Endothelial cell (in vitro differentiated cells): ENCODE data around the gene CHCHD6. TPM values are rescaled to one million over a fixed set of nuclear protein-coding genes. Genes with fewer than 3 reads are reported as not detected.
A peak's percentile ranks its signal among the peaks of the same experiment; 100 is the strongest.

Experiments used
- DNase-seq: peaks from one replicate; pipeline ENCODE4 v3.0.0; 2021; ENCODE audit warnings: low spot score
- H3K27ac Mint-ChIP-seq: one replicate; pipeline ENCODE4 v1.8.0; 2021; ENCODE audit warnings: mixed read lengths, inconsistent platforms; ENCODE audit not compliant: unreplicated experiment
- H3K27me3 Mint-ChIP-seq: one replicate; pipeline ENCODE4 v1.8.0; 2021; ENCODE audit warnings: mild to moderate bottlenecking, moderate library complexity, mixed read lengths, inconsistent platforms; ENCODE audit not compliant: unreplicated experiment
- H3K36me3 Mint-ChIP-seq: one replicate; pipeline ENCODE4 v1.8.0; 2021; ENCODE audit warnings: mild to moderate bottlenecking, low read depth, mixed read lengths, inconsistent platforms; ENCODE audit not compliant: unreplicated experiment
- H3K4me1 Mint-ChIP-seq: one replicate; pipeline ENCODE4 v1.8.0; 2021; ENCODE audit warnings: mild to moderate bottlenecking, mixed read lengths, inconsistent platforms; ENCODE audit not compliant: unreplicated experiment
- H3K4me3 Mint-ChIP-seq: one replicate; pipeline ENCODE4 v1.8.0; 2021; ENCODE audit warnings: mild to moderate bottlenecking, mixed read lengths, inconsistent platforms; ENCODE audit not compliant: unreplicated experiment
- H3K9me3 Mint-ChIP-seq: one replicate; pipeline ENCODE4 v1.8.0; 2021; ENCODE audit warnings: mixed read lengths, inconsistent platforms; ENCODE audit not compliant: unreplicated experiment
- total RNA-seq: library from RNA; stranded (reverse); fragmentation: NEBNext Ultra II Directional; extraction: Animal tissue kit (Norgen Biotek cat#: 25700); gene quantifications from one replicate; pipeline ENCODE4 v1.2.1, GENCODE V29; 2021; ENCODE audit not compliant: unreplicated experiment
- TF ChIP-seq, protein P1 (sequence below): fragments of 200-600 bp; sonication (generic); IDR thresholded peaks from one replicate; pipeline ENCODE4 v1.5.0; 2021; ENCODE audit warnings: antibody characterized with exemption; ENCODE audit not compliant: unreplicated experiment

The CHCHD6 gene
- total RNA-seq, 1 donor from 2014 or later = 9.2 TPM

- Mint-ChIP-seq H3K27me3 (peaks cover 2% of the 10 kb centered on the region), H3K36me3 (no peaks in the 10 kb centered on the region), H3K4me1 (peaks cover 30% of the 10 kb centered on the region), H3K27ac (peak overlapping the region; percentile 64), H3K9me3 (peaks cover 4% of the 10 kb centered on the region), H3K4me3 (no peak overlapping the region)
- DNase-seq = no peak
- TF ChIP-seq, protein P1, sequence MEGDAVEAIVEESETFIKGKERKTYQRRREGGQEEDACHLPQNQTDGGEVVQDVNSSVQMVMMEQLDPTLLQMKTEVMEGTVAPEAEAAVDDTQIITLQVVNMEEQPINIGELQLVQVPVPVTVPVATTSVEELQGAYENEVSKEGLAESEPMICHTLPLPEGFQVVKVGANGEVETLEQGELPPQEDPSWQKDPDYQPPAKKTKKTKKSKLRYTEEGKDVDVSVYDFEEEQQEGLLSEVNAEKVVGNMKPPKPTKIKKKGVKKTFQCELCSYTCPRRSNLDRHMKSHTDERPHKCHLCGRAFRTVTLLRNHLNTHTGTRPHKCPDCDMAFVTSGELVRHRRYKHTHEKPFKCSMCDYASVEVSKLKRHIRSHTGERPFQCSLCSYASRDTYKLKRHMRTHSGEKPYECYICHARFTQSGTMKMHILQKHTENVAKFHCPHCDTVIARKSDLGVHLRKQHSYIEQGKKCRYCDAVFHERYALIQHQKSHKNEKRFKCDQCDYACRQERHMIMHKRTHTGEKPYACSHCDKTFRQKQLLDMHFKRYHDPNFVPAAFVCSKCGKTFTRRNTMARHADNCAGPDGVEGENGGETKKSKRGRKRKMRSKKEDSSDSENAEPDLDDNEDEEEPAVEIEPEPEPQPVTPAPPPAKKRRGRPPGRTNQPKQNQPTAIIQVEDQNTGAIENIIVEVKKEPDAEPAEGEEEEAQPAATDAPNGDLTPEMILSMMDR = no peak
Measured at GRCh38 chr3:126921085-126921824, 217.2 kb downstream of the CHCHD6 start.

- Mint-ChIP-seq H3K4me1 (peaks cover 36% of the 10 kb centered on the region), H3K27me3 (peaks cover 3% of the 10 kb centered on the region), H3K4me3 (no peak overlapping the region), H3K9me3 (peaks cover 4% of the 10 kb centered on the region), H3K27ac (no peak overlapping the region), H3K36me3 (no peaks in the 10 kb centered on the region)
- TF ChIP-seq, protein P1 = no peak
- no peak for DNase-seq
Measured at GRCh38 chr3:126922466-126922865, 218.4 kb downstream of the CHCHD6 start.

- Mint-ChIP-seq H3K27me3 (peaks cover 5% of the 10 kb centered on the region), H3K4me1 (peaks cover 36% of the 10 kb centered on the region), H3K9me3 (peaks cover 4% of the 10 kb centered on the region), H3K27ac (no peak overlapping the region), H3K4me3 (no peak overlapping the region), H3K36me3 (no peaks in the 10 kb centered on the region)
- TF ChIP-seq, protein P1 = no peak
- DNase-seq = no peak
Measured at GRCh38 chr3:126923423-126923822, 219.4 kb downstream of the CHCHD6 start.

DNA sequence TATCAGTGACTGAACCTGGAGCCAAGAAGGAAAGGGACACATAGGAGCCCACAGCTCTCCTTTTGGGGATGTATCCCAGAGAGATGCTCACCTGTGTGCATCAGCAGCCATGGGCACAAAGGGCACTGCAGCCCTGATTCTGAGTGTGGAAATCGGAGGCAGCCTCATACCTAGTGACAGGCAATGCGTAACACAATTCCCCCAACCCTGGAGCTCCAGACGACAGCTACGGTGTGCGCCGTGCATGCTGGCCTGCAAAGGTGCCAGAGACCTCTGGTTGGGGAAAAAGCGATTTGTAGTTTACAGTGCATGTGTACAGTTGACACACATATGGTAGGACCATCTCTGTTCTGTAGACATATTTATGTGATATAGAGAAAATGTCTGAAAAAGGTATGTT lies 219.9 kb downstream of the CHCHD6 start:
- Mint-ChIP-seq H3K36me3 (no peaks in the 10 kb centered on the region), H3K4me3 (no peak overlapping the region), H3K27ac (no peak overlapping the region), H3K9me3 (peaks cover 4% of the 10 kb centered on the region), H3K4me1 (peaks cover 36% of the 10 kb centered on the region), H3K27me3 (peaks cover 5% of the 10 kb centered on the region)
- no peak for DNase-seq
- TF ChIP-seq, protein P1 = no peak

GRCh38 chr3:126924458-126924857 lies 220.4 kb downstream of the CHCHD6 start:
- DNase-seq = no peak
- Mint-ChIP-seq H3K4me1 (peaks cover 36% of the 10 kb centered on the region), H3K27me3 (peaks cover 5% of the 10 kb centered on the region), H3K4me3 (no peak overlapping the region), H3K9me3 (peaks cover 4% of the 10 kb centered on the region), H3K27ac (no peak overlapping the region), H3K36me3 (no peaks in the 10 kb centered on the region)
- TF ChIP-seq, protein P1 = no peak
